Natural killer cell (primary cell): Measurements from ENCODE around the gene AZIN2. TPM values are rescaled to one million over a fixed set of nuclear protein-coding genes. Genes with fewer than 3 reads are reported as not detected.
A peak's percentile ranks its signal among the peaks of the same experiment; 100 is the strongest.
"Not testable (repeated sequence)": the region's sequence is repeated elsewhere in the genome, so short reads cannot be mapped to it uniquely, and the experiment has no call there.

Experiments
- ATAC-seq, 3 donors: fragments of 150-1000 bp in 2 of 3; fragments of 200-7000 bp in 1 of 3; cut with Tn5 transposase; 1 replicate in 1 of 3; 2 replicates in 2 of 3; pipeline ENCODE4 v1.10.0; 2021; ENCODE audit warnings: mild to moderate bottlenecking in 2 of 3, moderate library complexity in 2 of 3
- DNase-seq, 2 donors: peaks; one replicate each; pipeline versions ENCODE4 v3.0.0 to v3.0.0-alpha.2; 2013 to 2021; ENCODE audit warnings: mixed read lengths in 1 of 2
- H3K27ac ChIP-seq: one replicate; pipeline ENCODE4 v1.5.1; 2013; ENCODE audit warnings: mild to moderate bottlenecking, low read length
- H3K27me3 ChIP-seq: one replicate; pipeline ENCODE4 v1.6.1; 2013; ENCODE audit warnings: low read length; ENCODE audit not compliant: control insufficient read depth, insufficient read depth
- H3K36me3 ChIP-seq: one replicate; pipeline ENCODE4 v1.6.1; 2013; ENCODE audit warnings: low read length; ENCODE audit not compliant: control insufficient read depth, insufficient read depth
- H3K4me1 ChIP-seq: one replicate; pipeline ENCODE4 v1.6.1; 2013; ENCODE audit warnings: low read length; ENCODE audit not compliant: control insufficient read depth, insufficient read depth
- H3K4me3 ChIP-seq: one replicate; pipeline ENCODE4 v1.5.1; 2013; ENCODE audit warnings: low read length
- H3K9me3 ChIP-seq: one replicate; pipeline ENCODE4 v1.6.1; 2013; ENCODE audit warnings: low read length; ENCODE audit not compliant: control insufficient read depth, insufficient read depth
- H3K27ac Mint-ChIP-seq, 2 donors: one replicate each; pipeline ENCODE4 v1.8.0; 2022; ENCODE audit warnings: mild to moderate bottlenecking in 2 of 2, mixed read lengths in 2 of 2, moderate library complexity in 1 of 2
- H3K27me3 Mint-ChIP-seq, 2 donors: one replicate each; pipeline ENCODE4 v1.8.0; 2022; ENCODE audit warnings: low read depth in 2 of 2, mixed read lengths in 2 of 2
- H3K36me3 Mint-ChIP-seq: one replicate; pipeline ENCODE4 v1.8.0; 2022; ENCODE audit warnings: mixed read lengths
- H3K4me1 Mint-ChIP-seq, 2 donors: one replicate each; pipeline ENCODE4 v1.8.0; 2022; ENCODE audit warnings: mixed read lengths in 2 of 2
- H3K4me3 Mint-ChIP-seq: one replicate; pipeline ENCODE4 v1.8.0; 2022; ENCODE audit warnings: mild to moderate bottlenecking, moderate library complexity, mixed read lengths
- H3K9me3 Mint-ChIP-seq, 2 donors: one replicate each; pipeline ENCODE4 v1.8.0; 2022; ENCODE audit warnings: mixed read lengths in 2 of 2
- WGBS: methylation state at CpG from one replicate; pipeline ENCODE4 v1.1.7; 2013; ENCODE audit warnings: missing lambda C conversion rate; ENCODE audit not compliant: insufficient coverage; 5-methylcytosine and 5-hydroxymethylcytosine counted together
- intact Hi-C: fragments of 100-400 bp; cut with micrococcal nuclease; formaldehyde crosslinking; loops from one replicate; pipeline ENCODE4 v1.14.2; 2022
- total RNA-seq, 4 donors: library from RNA; stranded (reverse); fragments of 120-200 nt in 1 of 4; gene quantifications; one replicate each; pipeline versions ENCODE4 v1.2.3 to v1.2.4, GENCODE V29; 2013 to 2022
- TF ChIP-seq, protein P1 (sequence below): fragments of 200-600 bp; IDR thresholded peaks from one replicate; pipeline ENCODE4 v1.8.0; 2022; ENCODE audit warnings: antibody characterized with exemption

Gene AZIN2
- total RNA-seq, 3 donors from 2014 or later (not counting 1 experiment from before 2014, with no cell fraction given): 1.9 to 5.1 (median 4.1) TPM

GRCh38 chr1:33131191-33131590 lies 50.2 kb downstream of the AZIN2 start:
- no peaks in the 10 kb centered on the region for H3K36me3 Mint-ChIP-seq
- TF ChIP-seq, protein P1, sequence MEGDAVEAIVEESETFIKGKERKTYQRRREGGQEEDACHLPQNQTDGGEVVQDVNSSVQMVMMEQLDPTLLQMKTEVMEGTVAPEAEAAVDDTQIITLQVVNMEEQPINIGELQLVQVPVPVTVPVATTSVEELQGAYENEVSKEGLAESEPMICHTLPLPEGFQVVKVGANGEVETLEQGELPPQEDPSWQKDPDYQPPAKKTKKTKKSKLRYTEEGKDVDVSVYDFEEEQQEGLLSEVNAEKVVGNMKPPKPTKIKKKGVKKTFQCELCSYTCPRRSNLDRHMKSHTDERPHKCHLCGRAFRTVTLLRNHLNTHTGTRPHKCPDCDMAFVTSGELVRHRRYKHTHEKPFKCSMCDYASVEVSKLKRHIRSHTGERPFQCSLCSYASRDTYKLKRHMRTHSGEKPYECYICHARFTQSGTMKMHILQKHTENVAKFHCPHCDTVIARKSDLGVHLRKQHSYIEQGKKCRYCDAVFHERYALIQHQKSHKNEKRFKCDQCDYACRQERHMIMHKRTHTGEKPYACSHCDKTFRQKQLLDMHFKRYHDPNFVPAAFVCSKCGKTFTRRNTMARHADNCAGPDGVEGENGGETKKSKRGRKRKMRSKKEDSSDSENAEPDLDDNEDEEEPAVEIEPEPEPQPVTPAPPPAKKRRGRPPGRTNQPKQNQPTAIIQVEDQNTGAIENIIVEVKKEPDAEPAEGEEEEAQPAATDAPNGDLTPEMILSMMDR: no peak
- Histone ChIP-seq H3K4me1 (peaks cover 33% of the 10 kb centered on the region), H3K27ac (no peak overlapping the region), H3K36me3 (no peaks in the 10 kb centered on the region), H3K4me3 (no peak overlapping the region), H3K9me3 (no peaks in the 10 kb centered on the region), H3K27me3 (no peaks in the 10 kb centered on the region)
- H3K4me3 Mint-ChIP-seq: peak overlapping the region; percentile 19
- peaks cover 43 to 49% of the 10 kb centered on the region in 2 donors for H3K4me1 Mint-ChIP-seq
- WGBS: 43% methylated on average over 1 of the region's 2 CpGs
- ATAC-seq (peak in 1 of 3 donors; percentile 15), DNase-seq (no peak)
- H3K27ac Mint-ChIP-seq: peak overlapping the region in 1 of 2 donors; percentile 40
- intact Hi-C loops: loop anchor here (10.0 kb wide), 1 partner anchor 234 kb away; no protein-coding TSS in a partner anchor
- H3K27me3 Mint-ChIP-seq: peaks cover 17 to 35% of the 10 kb centered on the region in 2 donors
- H3K9me3 Mint-ChIP-seq: no peaks in the 10 kb centered on the region

- Histone ChIP-seq H3K4me3 (no peak overlapping the region), H3K9me3 (no peaks in the 10 kb centered on the region), H3K4me1 (peaks cover 26% of the 10 kb centered on the region), H3K27me3 (no peaks in the 10 kb centered on the region), H3K36me3 (no peaks in the 10 kb centered on the region), H3K27ac (no peak overlapping the region)
- H3K36me3 Mint-ChIP-seq: no peaks in the 10 kb centered on the region
- no peak for DNase-seq
- peaks cover 35 to 37% of the 10 kb centered on the region in 2 donors for H3K4me1 Mint-ChIP-seq
- TF ChIP-seq, protein P1: no peak
- intact Hi-C loops: loop anchor here (10.0 kb wide), 1 partner anchor 232 kb away; no protein-coding TSS in a partner anchor
- no peak overlapping the region for H3K27ac Mint-ChIP-seq
- 92% methylated on average over 2 of the region's 2 CpGs for WGBS
- no peak overlapping the region for H3K4me3 Mint-ChIP-seq
- no peaks in the 10 kb centered on the region for H3K9me3 Mint-ChIP-seq
- H3K27me3 Mint-ChIP-seq: peaks cover 19 to 35% of the 10 kb centered on the region in 2 donors
- no peak for ATAC-seq
Measured at GRCh38 chr1:33132549-33132948, 51.6 kb downstream of the AZIN2 start.

- Histone ChIP-seq H3K4me3 (no peak overlapping the region), H3K27me3 (no peaks in the 10 kb centered on the region), H3K9me3 (no peaks in the 10 kb centered on the region), H3K27ac (no peak overlapping the region), H3K36me3 (no peaks in the 10 kb centered on the region), H3K4me1 (peaks cover 15% of the 10 kb centered on the region)
- Mint-ChIP-seq H3K4me1 (peaks cover 31 to 32% of the 10 kb centered on the region in 2 donors), H3K36me3 (no peaks in the 10 kb centered on the region), H3K27ac (no peak overlapping the region), H3K9me3 (no peaks in the 10 kb centered on the region), H3K4me3 (no peak overlapping the region), H3K27me3 (peaks cover 19 to 35% of the 10 kb centered on the region in 2 donors)
- DNase-seq (no peak), ATAC-seq (no peak)
- 91% methylated on average over 10 of the region's 10 CpGs for WGBS
- intact Hi-C loops: loop anchor here (10.0 kb wide), 1 partner anchor 231 kb away; no protein-coding TSS in a partner anchor
- TF ChIP-seq, protein P1: no peak
Measured at GRCh38 chr1:33133478-33134105, 52.6 kb downstream of the AZIN2 start.

DNA sequence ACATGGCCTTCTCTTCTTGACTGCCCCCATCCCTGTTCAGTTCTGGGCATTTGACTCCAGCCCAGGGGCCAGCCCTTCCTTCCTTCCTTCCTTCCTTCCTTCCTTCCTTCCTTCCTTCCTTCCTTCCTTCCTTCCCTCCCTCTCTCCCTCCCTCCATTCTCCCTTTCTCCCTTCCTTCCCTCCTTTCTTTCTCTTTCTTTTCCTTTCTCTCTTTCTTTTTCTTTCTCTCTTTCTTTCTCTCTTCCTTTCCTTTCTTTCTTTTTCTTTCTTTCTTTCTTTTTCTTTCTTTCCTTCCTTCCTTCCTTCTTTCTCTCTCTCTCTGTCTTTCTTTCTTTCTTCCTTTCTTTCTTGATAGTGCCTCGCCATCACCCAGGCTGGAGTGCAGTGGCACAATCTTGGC lies 55.1 kb downstream of the AZIN2 start:
- not testable (repeated sequence) for H3K9me3 ChIP-seq, H3K9me3 Mint-ChIP-seq, H3K4me3 ChIP-seq, H3K4me1 ChIP-seq, H3K27ac Mint-ChIP-seq, H3K36me3 ChIP-seq, H3K27ac ChIP-seq, H3K4me3 Mint-ChIP-seq, H3K27me3 ChIP-seq, ATAC-seq, DNase-seq, H3K36me3 Mint-ChIP-seq
- peaks cover 15 to 22% of the 10 kb centered on the region in 2 donors for H3K4me1 Mint-ChIP-seq
- intact Hi-C loops: loop anchor here (10.0 kb wide), 1 partner anchor 229 kb away; no protein-coding TSS in a partner anchor
- WGBS: 100% methylated on average over 1 of the region's 1 CpG
- H3K27me3 Mint-ChIP-seq: peaks cover 19 to 35% of the 10 kb centered on the region in 2 donors
